Measurements from ENCODE around the gene USP27X. TPM values are rescaled to one million over a fixed set of nuclear protein-coding genes. Genes with fewer than 3 reads are reported as not detected.

Gene USP27X
- total and polyA plus RNA-seq, 2 experiments from 2014 or later, result 0.31 to 1.2 TPM

- Histone ChIP-seq H3K27ac (no peak overlapping the region), H3K79me2 (ENCODE audit: insufficient read depth) (0 out of 2 replicates have a peak, but pooled peaks cover 9% of the 10 kb centered on the region), H3K9me2 (ENCODE audit: insufficient read depth) (no peaks in the 10 kb centered on the region), H3K9ac (no peak overlapping the region), H3K4me3 (no peak overlapping the region), H3K9me3 (ENCODE audit: low read depth) (no peaks in the 10 kb centered on the region), H3K4me2 (ENCODE audit: unreplicated experiment) (no peak overlapping the region), H2AFZ (no peak overlapping the region), H3F3A (ENCODE audit: insufficient read depth) (no peaks in the 10 kb centered on the region), H3K36me3 (ENCODE audit: low read depth) (no peaks in the 10 kb centered on the region), H4K20me1 (ENCODE audit: insufficient read depth) (no peaks in the 10 kb centered on the region), H3K27me3 (replicated peaks; ENCODE audit: insufficient read depth) (no peaks in the 10 kb centered on the region), H3K4me1 (ENCODE audit: insufficient read depth) (0 out of 2 replicates have a peak, but pooled peaks cover 2% of the 10 kb centered on the region)
- 43 to 49% methylated on average over 7 of the region's 7 CpGs for WGBS, 2 experiments (ENCODE audit: low coverage in 1 of 2, low lambda C conversion rate in 2 of 2, missing lambda C conversion rate in 2 of 2)
- no peak for TF ChIP-seq EZH2phosphoT487 (IDR thresholded peaks at IDR 0.05; ENCODE audit: insufficient read depth, low read depth)
- no peak for TF ChIP-seq EZH2 (IDR thresholded peaks at IDR 0.05; ENCODE audit: insufficient read depth, poor library complexity, severe bottlenecking)
- in situ Hi-C loops (cut with MboI), result no loop called here
- DNase-seq, result peak; percentile 67
Measured at GRCh38 chrX:49884290-49884862, 5.1 kb downstream of the USP27X start.

DNA sequence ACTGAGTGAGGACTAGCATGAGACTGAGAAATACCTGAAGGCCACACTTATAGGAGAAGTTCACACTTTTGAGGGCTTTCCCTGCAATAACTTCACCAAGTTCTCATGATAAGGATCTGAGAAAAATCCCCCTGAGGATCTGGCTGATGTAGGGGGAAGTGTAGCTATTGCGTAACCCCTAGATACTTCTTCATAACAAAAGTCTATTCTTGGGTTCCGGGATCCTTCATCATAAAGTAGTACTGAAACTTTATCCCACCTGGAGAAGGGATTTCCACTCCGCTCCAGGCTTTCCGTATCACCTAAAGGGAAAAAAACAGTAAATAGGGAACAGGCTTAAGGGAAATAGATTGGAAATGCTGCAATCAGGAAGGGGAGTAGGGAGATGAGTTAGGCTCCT lies 13.3 kb downstream of the USP27X start:
- H4K20me1 ChIP-seq (ENCODE audit: insufficient read depth), result no peaks in the 10 kb centered on the region
- no peak overlapping the region for H3K4me3 ChIP-seq
- H3K4me2 ChIP-seq (ENCODE audit: unreplicated experiment), result no peak overlapping the region
- H3F3A ChIP-seq (ENCODE audit: insufficient read depth), result no peaks in the 10 kb centered on the region
- no peak overlapping the region for H2AFZ ChIP-seq
- no peak for DNase-seq
- H3K27me3 ChIP-seq (replicated peaks; ENCODE audit: insufficient read depth), result no peaks in the 10 kb centered on the region
- H3K27ac ChIP-seq, result no peak overlapping the region
- TF ChIP-seq EZH2 (IDR thresholded peaks at IDR 0.05; ENCODE audit: insufficient read depth, poor library complexity, severe bottlenecking) (no peak), EZH2phosphoT487 (IDR thresholded peaks at IDR 0.05; ENCODE audit: insufficient read depth, low read depth) (no peak)
- H3K36me3 ChIP-seq (ENCODE audit: low read depth), result no peaks in the 10 kb centered on the region
- no peaks in the 10 kb centered on the region for H3K9me3 ChIP-seq (ENCODE audit: low read depth)
- no peaks in the 10 kb centered on the region for H3K4me1 ChIP-seq (ENCODE audit: insufficient read depth)
- in situ Hi-C loops (cut with MboI), result no loop called here
- no peaks in the 10 kb centered on the region for H3K79me2 ChIP-seq (ENCODE audit: insufficient read depth)
- WGBS, 2 experiments (ENCODE audit: low coverage in 1 of 2, low lambda C conversion rate in 2 of 2, missing lambda C conversion rate in 2 of 2), result 64 to 72% methylated on average over 4 of the region's 4 CpGs
- H3K9ac ChIP-seq, result no peak overlapping the region
- H3K9me2 ChIP-seq (ENCODE audit: insufficient read depth), result no peaks in the 10 kb centered on the region

DNA sequence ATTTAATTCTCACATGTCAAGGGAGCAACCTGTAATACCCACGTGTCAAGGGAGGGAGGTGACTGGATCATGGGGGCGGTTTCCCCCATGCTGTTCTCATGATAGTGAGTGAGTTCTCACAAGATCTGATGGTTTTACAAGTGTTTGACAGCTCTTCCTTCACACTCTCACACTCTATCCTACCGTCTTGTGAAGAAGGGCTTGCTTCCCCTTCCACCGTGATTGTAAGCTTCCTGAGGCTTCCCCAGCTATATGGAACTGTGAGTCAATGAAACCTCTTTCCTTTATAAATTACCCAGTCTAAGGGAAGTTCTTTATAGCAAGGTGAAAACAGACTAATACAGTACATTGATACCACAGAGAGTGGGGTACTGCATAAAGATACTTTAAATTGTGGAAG lies 17.7 kb downstream of the USP27X start:
- no peak overlapping the region for H3K9ac ChIP-seq
- no peaks in the 10 kb centered on the region for H3F3A ChIP-seq (ENCODE audit: insufficient read depth)
- H3K9me2 ChIP-seq (ENCODE audit: insufficient read depth), result no peaks in the 10 kb centered on the region
- no peaks in the 10 kb centered on the region for H3K36me3 ChIP-seq (ENCODE audit: low read depth)
- H2AFZ ChIP-seq, result no peak overlapping the region
- WGBS, 2 experiments (ENCODE audit: low coverage in 1 of 2, low lambda C conversion rate in 2 of 2, missing lambda C conversion rate in 2 of 2), result 36 to 46% methylated on average over 4 of the region's 4 CpGs
- 0 out of 2 replicates have a peak, but pooled peaks cover under 1% of the 10 kb centered on the region for H3K27me3 ChIP-seq (replicated peaks; ENCODE audit: insufficient read depth)
- H3K4me1 ChIP-seq (ENCODE audit: insufficient read depth), result no peaks in the 10 kb centered on the region
- no peak overlapping the region for H3K4me3 ChIP-seq
- in situ Hi-C loops (cut with MboI), result no loop called here
- no peaks in the 10 kb centered on the region for H4K20me1 ChIP-seq (ENCODE audit: insufficient read depth)
- no peaks in the 10 kb centered on the region for H3K79me2 ChIP-seq (ENCODE audit: insufficient read depth)
- H3K4me2 ChIP-seq (ENCODE audit: unreplicated experiment), result no peak overlapping the region
- DNase-seq, result no peak
- H3K27ac ChIP-seq, result no peak overlapping the region
- TF ChIP-seq EZH2phosphoT487 (IDR thresholded peaks at IDR 0.05; ENCODE audit: insufficient read depth, low read depth) (no peak), EZH2 (IDR thresholded peaks at IDR 0.05; ENCODE audit: insufficient read depth, poor library complexity, severe bottlenecking) (no peak)
- no peaks in the 10 kb centered on the region for H3K9me3 ChIP-seq (ENCODE audit: low read depth)

- Histone ChIP-seq H3K27me3 (replicated peaks; ENCODE audit: insufficient read depth) (0 out of 2 replicates have a peak, but pooled peaks cover 4% of the 10 kb centered on the region), H3K79me2 (ENCODE audit: insufficient read depth) (no peaks in the 10 kb centered on the region), H3K36me3 (ENCODE audit: low read depth) (no peaks in the 10 kb centered on the region), H4K20me1 (ENCODE audit: insufficient read depth) (no peaks in the 10 kb centered on the region), H3K4me3 (no peak overlapping the region), H3K4me2 (ENCODE audit: unreplicated experiment) (no peak overlapping the region), H3K9me3 (ENCODE audit: low read depth) (no peaks in the 10 kb centered on the region), H3K9me2 (ENCODE audit: insufficient read depth) (no peaks in the 10 kb centered on the region), H3K27ac (no peak overlapping the region), H3K9ac (no peak overlapping the region), H2AFZ (no peak overlapping the region), H3F3A (ENCODE audit: insufficient read depth) (no peaks in the 10 kb centered on the region), H3K4me1 (ENCODE audit: insufficient read depth) (no peaks in the 10 kb centered on the region)
- in situ Hi-C loops (cut with MboI), result loop anchor here (25.0 kb wide), 1 partner anchor 686 kb away; no protein-coding TSS in a partner anchor
- no peak for DNase-seq
- TF ChIP-seq EZH2phosphoT487 (IDR thresholded peaks at IDR 0.05; ENCODE audit: insufficient read depth, low read depth) (no peak), EZH2 (IDR thresholded peaks at IDR 0.05; ENCODE audit: insufficient read depth, poor library complexity, severe bottlenecking) (no peak)
Measured at GRCh38 chrX:49901048-49901447, 21.8 kb downstream of the USP27X start.
